GM12878 (cell line): Measurements from ENCODE around the gene RPS2. TPM values are rescaled to one million over a fixed set of nuclear protein-coding genes. Genes with fewer than 3 reads are reported as not detected.

ENCODE experiments used
- BCLAF1 ChIP-seq: fragments of 450-650 bp; IDR thresholded peaks from 2 replicates; pipeline ENCODE4 v1.6.1; 2017; ENCODE audit warnings: antibody characterized with exemption, mild to moderate bottlenecking, moderate library complexity
- CBX3 ChIP-seq: fragments of 200-600 bp; sonication (generic); IDR thresholded peaks from 2 replicates; pipeline ENCODE4 v1.6.1; 2016; ENCODE audit warnings: low read depth, borderline replicate concordance
- CREM ChIP-seq: IDR thresholded peaks from 2 replicates; pipeline ENCODE4 v1.6.1; 2014; ENCODE audit warnings: antibody characterized with exemption, low read depth
- E2F8 ChIP-seq: fragments of 450-650 bp; IDR thresholded peaks from 2 replicates; pipeline ENCODE4 v1.6.1; 2018; ENCODE audit warnings: mild to moderate bottlenecking, low read depth, moderate library complexity; ENCODE audit not compliant: partially characterized antibody
- EZH2 ChIP-seq: IDR thresholded peaks from 2 replicates; pipeline ENCODE4 v1.6.1; 2012; ENCODE audit warnings: low read depth, mild to moderate bottlenecking, control low read depth, inconsistent platforms, low read length, borderline replicate concordance; ENCODE audit not compliant: control insufficient read depth
- FOXM1 ChIP-seq: IDR thresholded peaks from 2 replicates; pipeline ENCODE4 v1.6.1; 2012; ENCODE audit warnings: low read depth, mild to moderate bottlenecking, inconsistent platforms, low read length, moderate library complexity
- IRF3 ChIP-seq: fragments of 450-650 bp; IDR thresholded peaks from 2 replicates; pipeline ENCODE4 v1.6.1; 2014; ENCODE audit warnings: mild to moderate bottlenecking
- LARP7 ChIP-seq: fragments of 450-650 bp; IDR thresholded peaks from 2 replicates; pipeline ENCODE4 v1.6.1; 2017; ENCODE audit warnings: mild to moderate bottlenecking
- NFIC ChIP-seq: IDR thresholded peaks from 2 replicates; pipeline ENCODE4 v1.6.1; 2012; ENCODE audit warnings: low read depth, mild to moderate bottlenecking, inconsistent platforms, low read length, moderate library complexity
- NFYB ChIP-seq: IDR thresholded peaks from 2 replicates; pipeline ENCODE4 v1.6.1; 2011; ENCODE audit warnings: low read depth, mild to moderate bottlenecking, low read length, improper control_type of control experiment, moderate library complexity; ENCODE audit not compliant: insufficient read depth
- NR2C1 ChIP-seq: fragments of 450-650 bp; IDR thresholded peaks from 2 replicates; pipeline ENCODE4 v1.6.1; 2017; ENCODE audit warnings: antibody characterized with exemption, mild to moderate bottlenecking, moderate library complexity
- POLR2AphosphoS2 ChIP-seq: IDR thresholded peaks from 2 replicates; pipeline ENCODE4 v1.6.1; 2011; ENCODE audit warnings: low read depth, mild to moderate bottlenecking, low read length, improper control_type of control experiment, moderate library complexity
- POU2F2 ChIP-seq: IDR thresholded peaks from 3 replicates; pipeline ENCODE4 v1.6.1; 2011; ENCODE audit warnings: low read depth, mild to moderate bottlenecking, low read length, borderline replicate concordance
- RELA ChIP-seq: fragments of 450-650 bp; IDR thresholded peaks from 2 replicates; pipeline ENCODE4 v1.8.0; 2014; ENCODE audit warnings: borderline replicate concordance; ENCODE audit not compliant: partially characterized antibody
- SPI1 ChIP-seq: IDR thresholded peaks from 2 replicates; pipeline ENCODE4 v1.6.1; 2011; ENCODE audit warnings: low read depth, mild to moderate bottlenecking, low read length, moderate library complexity, borderline replicate concordance; ENCODE audit not compliant: insufficient read depth
- SREBF2 ChIP-seq: IDR thresholded peaks from 2 replicates; pipeline ENCODE4 v1.6.1; 2012; ENCODE audit warnings: mild to moderate bottlenecking, low read length
- TCF3 ChIP-seq: IDR thresholded peaks from 2 replicates; pipeline ENCODE4 v1.6.1; 2012; ENCODE audit warnings: low read depth, mild to moderate bottlenecking, low read length, borderline replicate concordance; ENCODE audit not compliant: insufficient read depth
- WRNIP1 ChIP-seq: IDR thresholded peaks from 2 replicates; pipeline ENCODE4 v1.6.1; 2011; ENCODE audit warnings: low read depth, low read length, improper control_type of control experiment, borderline replicate concordance
- polyA plus RNA-seq, 11 experiments: library from polyadenylated mRNA; depleted of rRNA in 4 of 11; unstranded in 6 of 11; stranded (reverse) in 5 of 11; fragments of >200 nt; fragmentation: Nextera tagmentation in 4 of 11; fragmentation: Illumina TruSeq in 1 of 11; extraction: Ambion mirVana in 4 of 11; extraction: Trizol in 1 of 11; gene quantifications; 1 replicate in 1 of 11; 2 replicates in 10 of 11; pipeline versions ENCODE4 v1.2.1 to v1.2.3, GENCODE V29; 2011 to 2016; ENCODE audit warnings: inconsistent platforms in 2 of 11, missing spikeins in 2 of 11, low read depth in 1 of 11
- total RNA-seq, 4 experiments: library from RNA; depleted of rRNA in 3 of 4; stranded (reverse); fragments of >200 nt in 3 of 4; fragmentation: Illumina TruSeq in 1 of 4; extraction: Trizol in 1 of 4; gene quantifications; 2 replicates each; pipeline versions ENCODE4 v1.2.1 to v1.2.3, GENCODE V29; 2013 to 2021

RPS2 gene
- total and polyA plus RNA-seq, 10 of the 15 experiments (the other 5 are each of a cell fraction or from before 2014, with no cell fraction given) = 1,295 to 7,121 (median 3,933) TPM

- TF ChIP-seq IRF3 (no peak), POU2F2 (0 out of 3 replicates have a peak, but pooled peaks have one; percentile 32), WRNIP1 (no peak), POLR2AphosphoS2 (no peak), RELA (no peak), E2F8 (no peak), CREM (no peak), NFIC (no peak), EZH2 (no peak), CBX3 (no peak), LARP7 (0 out of 2 replicates have a peak, but pooled peaks have one; percentile 18), TCF3 (0 out of 2 replicates have a peak, but pooled peaks have one; percentile 56), SREBF2 (no peak), FOXM1 (no peak), BCLAF1 (no peak), NR2C1 (0 out of 2 replicates have a peak, but pooled peaks have one; percentile 15), SPI1 (no peak), NFYB (no peak)
Measured at GRCh38 chr16:2003827-2004641, 39.4 kb upstream of the RPS2 start (continued).
